OCI-M2 (cell line): ENCODE data around the gene C5AR2.
"Not testable (repeated sequence)": the region's sequence is repeated elsewhere in the genome, so short reads cannot be mapped to it uniquely, and the experiment has no call there.

ENCODE experiments used
- DNase-seq: peaks from one replicate; lab custom pipeline; 2025; ENCODE audit not compliant: unreplicated experiment; lab: John Stamatoyannopoulos, UW

C5AR2 gene

GRCh38 chr19:47383890-47384289, 51.9 kb downstream of the C5AR2 start:
- not testable (repeated sequence) for DNase-seq

GRCh38 chr19:47384533-47384932, 52.6 kb downstream of the C5AR2 start:
- not testable (repeated sequence) for DNase-seq

- not testable (repeated sequence) for DNase-seq
Measured at GRCh38 chr19:47386582-47386981, 54.6 kb downstream of the C5AR2 start.

GRCh38 chr19:47387623-47388022, 55.6 kb downstream of the C5AR2 start:
- not testable (repeated sequence) for DNase-seq

GRCh38 chr19:47388721-47389120, 56.7 kb downstream of the C5AR2 start:
- DNase-seq = not testable (repeated sequence)

- no peak for DNase-seq
Measured at GRCh38 chr19:47389150-47389556, 57.2 kb downstream of the C5AR2 start.

- DNase-seq = no peak
Measured at GRCh38 chr19:47390533-47391488, 58.8 kb downstream of the C5AR2 start.

- peak; percentile 41 for DNase-seq
Measured at GRCh38 chr19:47391510-47392223, 59.7 kb downstream of the C5AR2 start.
